ENCODE data around the gene NELFE. TPM values are rescaled to one million over a fixed set of nuclear protein-coding genes. Genes with fewer than 3 reads are reported as not detected.
"Not testable (repeated sequence)": the region's sequence is repeated elsewhere in the genome, so short reads cannot be mapped to it uniquely, and the experiment has no call there.

Gene NELFE
- total RNA-seq, 1 donor from 2014 or later: 50.6 TPM

DNA sequence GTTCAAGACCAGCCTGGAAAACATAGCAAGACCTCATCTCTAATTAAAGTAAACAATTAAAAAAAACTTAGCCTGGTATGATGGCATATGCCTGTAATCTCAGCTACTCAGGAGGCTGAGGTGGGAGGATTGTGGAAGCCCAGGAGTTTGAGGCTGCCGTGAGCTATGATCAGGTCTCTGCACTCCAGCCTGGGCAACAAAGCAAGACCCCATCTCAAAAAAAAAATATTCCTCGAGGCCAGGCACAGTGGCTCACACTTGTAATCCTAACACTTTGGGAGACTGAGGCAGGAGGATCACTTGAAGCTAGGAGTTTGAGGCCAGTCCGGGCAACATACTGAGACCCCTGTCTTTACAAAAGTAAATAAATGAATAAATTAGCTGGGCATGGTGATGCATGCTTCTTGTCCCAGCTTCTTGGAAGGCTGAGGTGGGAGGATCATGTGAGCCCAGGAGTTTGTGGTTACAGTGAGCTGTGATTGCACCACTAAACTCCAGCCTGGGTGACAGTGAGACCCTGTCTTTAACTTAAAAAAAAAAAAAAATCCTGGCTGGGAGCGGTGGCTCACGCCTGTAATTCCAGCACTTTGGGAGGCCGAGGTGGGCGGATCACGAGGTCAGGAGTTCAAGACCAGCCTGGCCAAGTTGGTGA lies 40.6 kb downstream of the NELFE start:
- TF ChIP-seq, protein P1, sequence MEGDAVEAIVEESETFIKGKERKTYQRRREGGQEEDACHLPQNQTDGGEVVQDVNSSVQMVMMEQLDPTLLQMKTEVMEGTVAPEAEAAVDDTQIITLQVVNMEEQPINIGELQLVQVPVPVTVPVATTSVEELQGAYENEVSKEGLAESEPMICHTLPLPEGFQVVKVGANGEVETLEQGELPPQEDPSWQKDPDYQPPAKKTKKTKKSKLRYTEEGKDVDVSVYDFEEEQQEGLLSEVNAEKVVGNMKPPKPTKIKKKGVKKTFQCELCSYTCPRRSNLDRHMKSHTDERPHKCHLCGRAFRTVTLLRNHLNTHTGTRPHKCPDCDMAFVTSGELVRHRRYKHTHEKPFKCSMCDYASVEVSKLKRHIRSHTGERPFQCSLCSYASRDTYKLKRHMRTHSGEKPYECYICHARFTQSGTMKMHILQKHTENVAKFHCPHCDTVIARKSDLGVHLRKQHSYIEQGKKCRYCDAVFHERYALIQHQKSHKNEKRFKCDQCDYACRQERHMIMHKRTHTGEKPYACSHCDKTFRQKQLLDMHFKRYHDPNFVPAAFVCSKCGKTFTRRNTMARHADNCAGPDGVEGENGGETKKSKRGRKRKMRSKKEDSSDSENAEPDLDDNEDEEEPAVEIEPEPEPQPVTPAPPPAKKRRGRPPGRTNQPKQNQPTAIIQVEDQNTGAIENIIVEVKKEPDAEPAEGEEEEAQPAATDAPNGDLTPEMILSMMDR (IDR thresholded peaks at IDR 0.05): no peak
- Mint-ChIP-seq H3K27me3 (ENCODE audit: low read depth) (peaks cover 2% of the 10 kb centered on the region), H3K9me3 (ENCODE audit: low read depth) (no peaks in the 10 kb centered on the region), H3K36me3 (ENCODE audit: low read depth) (no peaks in the 10 kb centered on the region), H3K4me1 (ENCODE audit: low read depth) (no peaks in the 10 kb centered on the region), H3K4me3 (ENCODE audit: unreplicated experiment) (no peak overlapping the region), H3K27ac (ENCODE audit: unreplicated experiment) (no peak overlapping the region)
- DNase-seq (ENCODE audit: low spot score): no peak

DNA sequence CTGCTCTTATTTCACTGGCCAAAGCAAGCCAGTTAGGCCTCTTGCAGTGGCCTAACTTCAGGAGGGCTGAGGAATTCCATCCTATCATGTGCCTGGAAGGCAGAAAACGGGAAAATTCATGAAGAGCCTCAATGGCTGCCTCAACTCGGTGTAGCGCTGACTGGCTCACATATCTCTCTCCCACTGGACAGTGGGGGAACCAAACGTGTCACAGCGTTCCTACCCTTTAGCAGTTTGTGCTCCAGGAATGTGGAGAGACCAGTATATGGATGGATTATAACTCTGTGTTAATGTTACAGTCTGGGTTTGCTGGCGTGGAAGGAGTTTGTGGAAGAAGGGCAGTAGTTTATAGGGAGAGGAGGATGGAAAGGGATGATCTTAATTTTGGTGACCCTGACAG lies 43.0 kb downstream of the NELFE start:
- Mint-ChIP-seq H3K27ac (ENCODE audit: unreplicated experiment) (peak overlapping the region; percentile 33), H3K36me3 (ENCODE audit: low read depth) (no peaks in the 10 kb centered on the region), H3K4me3 (ENCODE audit: unreplicated experiment) (no peak overlapping the region), H3K27me3 (ENCODE audit: low read depth) (peaks cover 2% of the 10 kb centered on the region), H3K4me1 (ENCODE audit: low read depth) (peaks cover 12% of the 10 kb centered on the region), H3K9me3 (ENCODE audit: low read depth) (no peaks in the 10 kb centered on the region)
- no peak for DNase-seq (ENCODE audit: low spot score)
- TF ChIP-seq, protein P1 (IDR thresholded peaks at IDR 0.05): no peak

DNA sequence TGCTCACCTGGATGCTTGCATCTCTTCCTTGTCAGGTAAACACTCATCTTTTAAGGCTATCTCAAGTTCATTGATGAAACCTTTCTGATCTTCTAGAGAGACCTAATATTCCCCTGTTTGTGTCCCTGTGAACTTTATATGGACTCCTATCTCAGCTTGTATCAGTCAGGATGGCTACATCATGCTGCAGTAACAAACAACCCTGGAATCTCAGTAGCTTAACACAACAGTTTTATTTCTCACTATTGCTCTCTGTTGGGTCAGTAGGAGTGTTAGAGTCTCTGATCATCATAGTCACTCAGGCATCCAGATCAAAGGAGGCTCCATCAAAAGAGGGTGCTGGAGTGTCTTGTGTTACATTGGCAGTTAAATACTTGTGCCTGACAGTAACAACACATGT lies 43.4 kb downstream of the NELFE start:
- TF ChIP-seq, protein P1 (IDR thresholded peaks at IDR 0.05): no peak
- H3K9me3 Mint-ChIP-seq (ENCODE audit: low read depth): no peaks in the 10 kb centered on the region
- H3K27me3 Mint-ChIP-seq (ENCODE audit: low read depth): peaks cover 2% of the 10 kb centered on the region
- DNase-seq (ENCODE audit: low spot score): no peak
- no peak overlapping the region for H3K4me3 Mint-ChIP-seq (ENCODE audit: unreplicated experiment)
- no peaks in the 10 kb centered on the region for H3K36me3 Mint-ChIP-seq (ENCODE audit: low read depth)
- peaks cover 14% of the 10 kb centered on the region for H3K4me1 Mint-ChIP-seq (ENCODE audit: low read depth)
- H3K27ac Mint-ChIP-seq (ENCODE audit: unreplicated experiment): no peak overlapping the region

DNA sequence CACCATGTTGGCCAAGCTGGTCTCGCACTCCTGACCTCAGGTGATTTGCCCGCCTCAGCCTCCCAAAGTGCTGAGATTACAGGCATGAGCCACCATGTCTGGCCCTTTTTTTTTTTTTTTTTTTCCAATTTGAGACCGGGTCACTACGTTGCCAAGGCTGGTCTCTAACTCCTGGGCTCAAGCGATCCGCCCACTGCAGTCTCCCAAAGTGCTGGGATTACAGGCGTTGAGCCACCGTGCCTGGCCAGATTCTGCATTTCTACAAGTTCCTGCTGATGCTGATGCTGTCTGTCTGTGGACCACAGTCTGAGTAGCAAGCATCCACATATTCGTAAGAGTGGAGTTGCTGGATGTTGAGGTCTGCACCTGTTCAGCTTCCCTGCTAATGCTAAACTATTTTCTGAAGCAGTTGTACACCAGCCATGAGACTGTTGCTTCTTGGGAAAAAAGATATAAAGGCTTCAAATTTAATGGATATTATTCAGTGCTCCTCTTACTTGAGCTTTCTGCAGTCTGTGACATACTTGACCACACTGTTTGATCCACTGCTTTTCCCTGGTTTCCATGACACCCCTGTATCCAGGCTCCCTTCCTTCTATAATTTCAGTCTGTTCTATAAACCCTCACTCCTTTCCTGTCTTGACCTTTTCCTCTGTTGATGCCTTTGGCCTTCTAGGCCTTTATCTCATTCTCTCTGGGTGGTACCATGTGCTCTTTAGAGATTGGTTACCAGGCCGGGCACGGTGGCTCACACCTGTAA lies 46.8 kb downstream of the NELFE start:
- no peak for DNase-seq (ENCODE audit: low spot score)
- Mint-ChIP-seq H3K27me3 (ENCODE audit: low read depth) (peaks cover 2% of the 10 kb centered on the region), H3K9me3 (ENCODE audit: low read depth) (no peaks in the 10 kb centered on the region), H3K27ac (ENCODE audit: unreplicated experiment) (peak overlapping the region; percentile 80), H3K4me3 (ENCODE audit: unreplicated experiment) (no peak overlapping the region), H3K36me3 (ENCODE audit: low read depth) (no peaks in the 10 kb centered on the region), H3K4me1 (ENCODE audit: low read depth) (peaks cover 24% of the 10 kb centered on the region)
- TF ChIP-seq, protein P1 (IDR thresholded peaks at IDR 0.05): no peak

DNA sequence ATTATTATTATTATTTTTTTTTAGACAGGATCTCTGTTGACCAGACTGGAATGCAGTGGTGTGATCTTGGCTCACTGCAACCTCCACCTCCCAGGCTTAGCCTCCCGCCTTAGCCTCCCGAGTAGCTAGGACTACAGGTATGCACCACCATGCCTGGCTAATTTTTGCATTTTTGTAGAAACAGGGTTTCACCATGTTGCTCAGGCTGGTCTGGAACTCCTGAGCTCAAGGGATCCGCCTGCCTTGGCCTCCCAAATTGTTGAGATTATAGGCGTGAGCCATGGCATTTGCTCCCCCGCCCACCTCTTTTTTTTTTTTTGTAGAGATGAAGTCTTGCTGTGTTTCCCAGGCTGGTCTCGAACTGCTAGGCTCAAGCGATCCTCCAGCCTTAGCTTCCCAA lies 49.5 kb downstream of the NELFE start:
- peaks cover 24% of the 10 kb centered on the region for H3K4me1 Mint-ChIP-seq (ENCODE audit: low read depth)
- not testable (repeated sequence) for H3K9me3 Mint-ChIP-seq (ENCODE audit: low read depth); H3K27ac Mint-ChIP-seq (ENCODE audit: unreplicated experiment); H3K36me3 Mint-ChIP-seq (ENCODE audit: low read depth); H3K27me3 Mint-ChIP-seq (ENCODE audit: low read depth); DNase-seq (ENCODE audit: low spot score); H3K4me3 Mint-ChIP-seq (ENCODE audit: unreplicated experiment)

Data from chondrocyte (in vitro differentiated cells).